GM12872 (cell line): ENCODE results near the gene SLITRK2.

Source experiments
- TF ChIP-seq, protein P1 (sequence below): IDR thresholded peaks from 3 replicates; pipeline ENCODE4 v1.5.1; 2011; ENCODE audit warnings: low read depth, mild to moderate bottlenecking, low read length, moderate library complexity; ENCODE audit not compliant: insufficient read depth

Gene SLITRK2

GRCh38 chrX:145856181-145856580, 38.6 kb downstream of the SLITRK2 start:
- TF ChIP-seq, protein P1, sequence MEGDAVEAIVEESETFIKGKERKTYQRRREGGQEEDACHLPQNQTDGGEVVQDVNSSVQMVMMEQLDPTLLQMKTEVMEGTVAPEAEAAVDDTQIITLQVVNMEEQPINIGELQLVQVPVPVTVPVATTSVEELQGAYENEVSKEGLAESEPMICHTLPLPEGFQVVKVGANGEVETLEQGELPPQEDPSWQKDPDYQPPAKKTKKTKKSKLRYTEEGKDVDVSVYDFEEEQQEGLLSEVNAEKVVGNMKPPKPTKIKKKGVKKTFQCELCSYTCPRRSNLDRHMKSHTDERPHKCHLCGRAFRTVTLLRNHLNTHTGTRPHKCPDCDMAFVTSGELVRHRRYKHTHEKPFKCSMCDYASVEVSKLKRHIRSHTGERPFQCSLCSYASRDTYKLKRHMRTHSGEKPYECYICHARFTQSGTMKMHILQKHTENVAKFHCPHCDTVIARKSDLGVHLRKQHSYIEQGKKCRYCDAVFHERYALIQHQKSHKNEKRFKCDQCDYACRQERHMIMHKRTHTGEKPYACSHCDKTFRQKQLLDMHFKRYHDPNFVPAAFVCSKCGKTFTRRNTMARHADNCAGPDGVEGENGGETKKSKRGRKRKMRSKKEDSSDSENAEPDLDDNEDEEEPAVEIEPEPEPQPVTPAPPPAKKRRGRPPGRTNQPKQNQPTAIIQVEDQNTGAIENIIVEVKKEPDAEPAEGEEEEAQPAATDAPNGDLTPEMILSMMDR, result no peak

- TF ChIP-seq, protein P1, result no peak
Observed at GRCh38 chrX:145861818-145862217, 44.2 kb downstream of the SLITRK2 start.

GRCh38 chrX:145865082-145865481, 47.5 kb downstream of the SLITRK2 start:
- TF ChIP-seq, protein P1, result no peak
